IMR-90 (cell line): Measurements from ENCODE around the gene PPIA. TPM values are rescaled to one million over a fixed set of nuclear protein-coding genes. Genes with fewer than 3 reads are reported as not detected.

ENCODE experiments used
- ATAC-seq: fragments of 200-7000 bp; cut with Tn5 transposase; 2 replicates; pipeline ENCODE4 v1.9.1; 2020; ENCODE audit warnings: low read depth, mild to moderate bottlenecking, moderate library complexity
- BruUV-seq: library from RNA; stranded (reverse); fragments of 400-500 nt; replicated peaks from 2 replicates; lab custom pipeline; 2021; lab: Mats Ljungman, UMichigan
- CTCF ChIA-PET: fragments of 300-600 bp; formaldehyde crosslinking; extraction: SDS; loops from one replicate; lab custom pipeline; 2021; ENCODE audit warnings: antibody characterized with exemption; lab: Yijun Ruan, JAX
- POLR2A ChIA-PET: fragments of 300-600 bp; sonication (Branson Sonifier 250); formaldehyde crosslinking; loops from one replicate; lab custom pipeline; 2022; ENCODE audit warnings: antibody characterized with exemption; ENCODE audit not compliant: unreplicated experiment; lab: Charles Lee
- DNase-seq: peaks from one replicate; pipeline ENCODE4 v3.0.0; 2013
- H2AFZ ChIP-seq: replicated peaks from 2 replicates; pipeline ENCODE3; 2013; ENCODE audit warnings: low read length, mild to moderate bottlenecking; ENCODE audit not compliant: poor library complexity
- H2AK5ac ChIP-seq: 2 replicates; pipeline ENCODE4 v1.6.1; 2013; ENCODE audit warnings: low read depth, low read length, inconsistent platforms
- H2AK9ac ChIP-seq: replicated peaks from 2 replicates; pipeline ENCODE3; 2013; ENCODE audit warnings: mild to moderate bottlenecking, low read depth, low read length, moderate library complexity; ENCODE audit not compliant: poor library complexity
- H2BK120ac ChIP-seq: 2 replicates; pipeline ENCODE4 v1.6.1; 2013; ENCODE audit warnings: low read depth, low read length, inconsistent platforms
- H2BK15ac ChIP-seq: 3 replicates; pipeline ENCODE4 v1.6.1; 2013; ENCODE audit warnings: low read depth, low read length, inconsistent platforms
- H2BK20ac ChIP-seq: 2 replicates; pipeline ENCODE4 v1.6.1; 2013; ENCODE audit warnings: low read depth, mild to moderate bottlenecking, inconsistent platforms, low read length, moderate library complexity
- H2BK5ac ChIP-seq: 2 replicates; pipeline ENCODE4 v1.6.1; 2013; ENCODE audit warnings: mild to moderate bottlenecking, low read depth, low read length, inconsistent platforms; ENCODE audit not compliant: poor library complexity, severe bottlenecking
- H3K14ac ChIP-seq: replicated peaks from 2 replicates; pipeline ENCODE4 v1.6.1; 2013; ENCODE audit warnings: low read depth, low read length, inconsistent platforms
- H3K18ac ChIP-seq: 2 replicates; pipeline ENCODE4 v1.6.1; 2013; ENCODE audit warnings: low read depth, low read length, control low read depth
- H3K23ac ChIP-seq: 2 replicates; pipeline ENCODE4 v1.6.1; 2013; ENCODE audit warnings: low read depth, low read length, inconsistent platforms
- H3K27ac ChIP-seq: 2 replicates; pipeline ENCODE4 v1.5.1; 2013; ENCODE audit warnings: mild to moderate bottlenecking, control low read depth, low read length; ENCODE audit not compliant: insufficient read depth
- H3K27me3 ChIP-seq: 2 replicates; pipeline ENCODE4 v1.6.1; 2013; ENCODE audit warnings: low read length; ENCODE audit not compliant: control insufficient read depth, insufficient read depth
- H3K36me3 ChIP-seq: 2 replicates; pipeline ENCODE4 v1.6.1; 2013; ENCODE audit warnings: low read length, mixed read lengths; ENCODE audit not compliant: control insufficient read depth, insufficient read depth
- H3K4ac ChIP-seq: 2 replicates; pipeline ENCODE4 v1.6.1; 2013; ENCODE audit warnings: low read depth, low read length, inconsistent platforms
- H3K4me1 ChIP-seq: 2 replicates; pipeline ENCODE4 v1.6.1; 2013; ENCODE audit warnings: low read length, mixed read lengths; ENCODE audit not compliant: control insufficient read depth, insufficient read depth
- H3K4me2 ChIP-seq: 2 replicates; pipeline ENCODE4 v1.6.1; 2013; ENCODE audit warnings: low read depth, mild to moderate bottlenecking, control low read depth, low read length, moderate library complexity
- H3K4me3 ChIP-seq: 2 replicates; pipeline ENCODE4 v1.5.1; 2013; ENCODE audit warnings: low read depth, mild to moderate bottlenecking, control low read depth, low read length, moderate library complexity; ENCODE audit not compliant: insufficient read depth
- H3K56ac ChIP-seq: 2 replicates; pipeline ENCODE4 v1.6.1; 2013; ENCODE audit warnings: low read length, inconsistent platforms; ENCODE audit not compliant: insufficient read depth; ENCODE audit errors: extremely low read depth
- H3K79me1 ChIP-seq, 2 experiments: 2 replicates each; pipeline ENCODE4 v1.6.1; 2013; ENCODE audit warnings: low read length in 2 of 2, inconsistent platforms in 1 of 2, low read depth in 1 of 2
- H3K9ac ChIP-seq: 2 replicates; pipeline ENCODE4 v1.6.1; 2013; ENCODE audit warnings: low read depth, low read length, control low read depth
- H3K9me1 ChIP-seq: 2 replicates; pipeline ENCODE4 v1.6.1; 2013; ENCODE audit warnings: low read length, inconsistent platforms; ENCODE audit not compliant: insufficient read depth
- H3K9me3 ChIP-seq: 2 replicates; pipeline ENCODE4 v1.6.1; 2013; ENCODE audit warnings: low read length; ENCODE audit not compliant: control insufficient read depth, insufficient read depth
- H4K20me1 ChIP-seq: 2 replicates; pipeline ENCODE4 v1.6.1; 2013; ENCODE audit warnings: low read length, inconsistent platforms; ENCODE audit not compliant: insufficient read depth
- H4K5ac ChIP-seq: 2 replicates; pipeline ENCODE4 v1.6.1; 2013; ENCODE audit warnings: mild to moderate bottlenecking, low read depth, low read length, control low read depth
- H4K8ac ChIP-seq, 2 experiments: 2 replicates each; pipeline ENCODE4 v1.6.1; 2013; ENCODE audit warnings: low read depth in 2 of 2, low read length in 2 of 2, control low read depth in 1 of 2, inconsistent platforms in 1 of 2
- H4K91ac ChIP-seq: 2 replicates; pipeline ENCODE4 v1.6.1; 2013; ENCODE audit warnings: low read depth, low read length, inconsistent platforms; ENCODE audit not compliant: insufficient read depth
- BHLHE40 ChIP-seq: fragments of 150-350 bp; IDR thresholded peaks from 2 replicates; pipeline ENCODE4 v1.6.1; 2016; ENCODE audit warnings: mild to moderate bottlenecking, low read depth, low read length
- CEBPB ChIP-seq: IDR thresholded peaks from 2 replicates; pipeline ENCODE4 v1.6.1; 2012; ENCODE audit warnings: low read depth, low read length, improper control_type of control experiment
- CHD1 ChIP-seq: IDR thresholded peaks from 2 replicates; pipeline ENCODE4 v1.6.1; 2012; ENCODE audit warnings: low read depth, low read length, improper control_type of control experiment
- MAFK ChIP-seq: IDR thresholded peaks from 2 replicates; pipeline ENCODE4 v1.6.1; 2012; ENCODE audit warnings: low read depth, low read length, improper control_type of control experiment
- MXI1 ChIP-seq: IDR thresholded peaks from 2 replicates; pipeline ENCODE4 v1.6.1; 2012; ENCODE audit warnings: low read depth, mild to moderate bottlenecking, low read length, moderate library complexity, borderline replicate concordance
- NFE2L2 ChIP-seq: fragments of 150-350 bp; IDR thresholded peaks from 2 replicates; pipeline ENCODE4 v1.6.1; 2016; ENCODE audit warnings: low read depth, mild to moderate bottlenecking, low read length
- POLR2A ChIP-seq: IDR thresholded peaks from 2 replicates; pipeline ENCODE4 v1.6.1; 2012; ENCODE audit warnings: mild to moderate bottlenecking, low read depth, low read length
- RAD21 ChIP-seq: IDR thresholded peaks from 2 replicates; pipeline ENCODE4 v1.6.1; 2012; ENCODE audit warnings: low read length, improper control_type of control experiment
- RCOR1 ChIP-seq: IDR thresholded peaks from 2 replicates; pipeline ENCODE4 v1.6.1; 2012; ENCODE audit warnings: mild to moderate bottlenecking, low read length, improper control_type of control experiment; ENCODE audit not compliant: insufficient replicate concordance
- RFX5 ChIP-seq: IDR thresholded peaks from 2 replicates; pipeline ENCODE4 v1.8.0; 2012; ENCODE audit warnings: low read depth, mild to moderate bottlenecking, low read length, moderate library complexity
- SMC3 ChIP-seq: fragments of 150-350 bp; IDR thresholded peaks from 2 replicates; pipeline ENCODE4 v1.6.1; 2016; ENCODE audit warnings: low read depth, mild to moderate bottlenecking, antibody characterized with exemption, low read length, moderate library complexity
- WGBS, 2 experiments: methylation state at CpG; one replicate each; pipeline versions ENCODE4 v1.1.5 to v1.1.7; 2013; ENCODE audit warnings: missing lambda C conversion rate in 2 of 2; ENCODE audit not compliant: insufficient read length in 1 of 2; ENCODE audit errors: extremely low coverage in 2 of 2; 5-methylcytosine and 5-hydroxymethylcytosine counted together
- dilution Hi-C: fragments of 300-500 bp; cut with HindIII; formaldehyde crosslinking; loops from one replicate; pipeline ENCODE4 v1.14.3; 2018; ENCODE audit warnings: low sequenced_read_pairs; ENCODE audit not compliant: unreplicated experiment
- in situ Hi-C: fragments of 300-500 bp; cut with MboI; formaldehyde crosslinking; loops from 3 replicates; pipeline ENCODE4 v1.14.3; 2019; ENCODE audit warnings: low sequenced_read_pairs, inconsistent platforms, mixed read lengths
- intact Hi-C: fragments of 100-400 bp; cut with micrococcal nuclease; formaldehyde crosslinking; loops from 2 replicates; pipeline ENCODE4 v1.10.0; 2022
- polyA plus RNA-seq, 3 experiments: library from polyadenylated mRNA; depleted of rRNA; stranded (reverse); fragments of >200 nt; gene quantifications; 2 replicates each; pipeline ENCODE4 v1.2.3, GENCODE V29; 2012; ENCODE audit warnings: low replicate concordance in 1 of 3
- total RNA-seq: library from RNA; depleted of rRNA; stranded (reverse); fragments of >200 nt; gene quantifications from 2 replicates; pipeline ENCODE4 v1.2.3, GENCODE V29; 2012
- TF ChIP-seq, protein P1 (sequence below): conservative IDR thresholded peaks from 2 replicates; pipeline ENCODE4 v1.5.1; 2012; ENCODE audit warnings: mild to moderate bottlenecking, low read depth, low read length, improper control_type of control experiment
- TF ChIP-seq, protein P2 (sequence below): fragments of 150-350 bp; IDR thresholded peaks from 2 replicates; pipeline ENCODE4 v1.6.1; 2016; ENCODE audit warnings: low read depth, mild to moderate bottlenecking, low read length, moderate library complexity, borderline replicate concordance
- TF ChIP-seq, protein P3 (sequence below): fragments of 150-350 bp; IDR thresholded peaks from 2 replicates; pipeline ENCODE4 v1.6.1; 2017; ENCODE audit warnings: mild to moderate bottlenecking, antibody characterized with exemption, low read length, low read depth

PPIA gene
- total and polyA plus RNA-seq, 2 of the 4 experiments (the other 2 are of a cell fraction) = 3,396 to 4,883 TPM

DNA sequence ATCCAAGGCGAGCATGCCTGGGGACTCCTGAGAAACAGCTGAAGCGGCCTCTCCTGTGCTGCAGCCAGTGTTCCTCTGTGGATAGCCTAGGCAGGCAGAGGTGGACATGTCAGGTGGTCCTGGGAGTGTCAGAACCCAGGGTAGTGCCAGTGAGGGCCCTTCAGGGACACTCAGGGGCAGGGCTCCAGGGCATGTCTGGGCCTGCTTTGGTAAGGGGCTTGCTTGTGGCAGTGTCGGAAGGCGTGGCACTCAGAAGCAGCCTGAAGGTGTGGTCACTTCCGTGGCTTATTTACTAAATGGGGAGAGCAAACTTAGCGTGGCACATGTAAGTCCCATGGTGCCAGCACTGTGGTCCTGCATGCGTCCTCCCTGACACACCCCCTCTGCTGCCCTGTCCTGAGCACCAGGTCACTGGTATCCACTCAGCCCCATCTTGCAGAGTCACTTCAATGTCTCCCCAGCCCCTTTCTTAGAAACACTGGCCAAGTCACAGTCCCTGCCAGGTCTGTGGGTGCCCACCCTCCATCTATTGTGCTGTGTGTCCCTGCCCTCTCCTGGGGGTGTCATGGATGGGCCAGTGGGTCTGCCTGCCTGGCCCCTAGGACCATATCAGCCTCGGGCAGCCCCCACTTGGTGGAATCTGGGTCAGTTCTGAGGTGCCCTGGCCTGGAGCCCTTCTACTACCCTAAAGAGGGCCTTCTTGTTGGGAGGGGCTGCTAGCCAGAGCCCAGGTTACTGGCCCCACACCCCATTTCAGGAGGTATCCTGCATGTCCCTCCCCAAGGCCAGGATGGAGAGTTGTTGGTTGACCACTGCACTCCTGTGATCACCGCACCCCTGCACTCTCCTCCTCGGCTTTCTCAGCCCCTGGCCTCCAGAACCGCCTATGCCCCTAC is 41.4 kb upstream of the PPIA start:
- Histone ChIP-seq H3K4me1 (peaks cover 22% of the 10 kb centered on the region), H3K4ac (peak overlapping the region; percentile 22; the same call in 1 of the 2 replicates), H3K36me3 (peaks cover 33% of the 10 kb centered on the region), H4K91ac (0 out of 2 replicates have a peak overlapping the region, but pooled peaks have one; percentile 5), H4K5ac (no peak overlapping the region), H3K18ac (no peak overlapping the region), H4K20me1 (peaks cover 37% of the 10 kb centered on the region), H3K4me3 (no peak overlapping the region), H4K8ac (0 out of 4 replicates have a peak overlapping the region, but pooled peaks of 1 of the 2 experiments have one; percentile 10), H3K14ac (no peak overlapping the region), H2AK9ac (peak overlapping the region; percentile 51), H2BK15ac (no peak overlapping the region), H2AK5ac (0 out of 2 replicates have a peak overlapping the region, but pooled peaks have one; percentile 62), H3K4me2 (no peak overlapping the region), H3K27me3 (no peaks in the 10 kb centered on the region), H2BK5ac (peak overlapping the region; percentile 7), H3K56ac (no peak overlapping the region), H3K27ac (no peak overlapping the region), H3K23ac (no peak overlapping the region; the same call in 1 of the 2 replicates), H2BK20ac (no peak overlapping the region), H3K79me1 (peaks cover 27 to 80% of the 10 kb centered on the region in 2 experiments), H3K9me3 (no peaks in the 10 kb centered on the region), H2AFZ (peak overlapping the region; percentile 46), H3K9ac (no peak overlapping the region), H2BK120ac (no peak overlapping the region), H3K9me1 (peaks cover 12% of the 10 kb centered on the region)
- 98% methylated on average over 6 of the region's 11 CpGs; no CpG with 5 or more reads in 1 of the 2 experiments for WGBS, 2 experiments
- dilution Hi-C loops = no loop called here
- DNase-seq (no peak), ATAC-seq (no peak)
- in situ Hi-C loops = no loop called here
- intact Hi-C loops = loop anchor here (5.0 kb wide), 1 partner anchor 168 kb away; no protein-coding TSS in a partner anchor
- TF ChIP-seq NFE2L2 = no peak
- TF ChIP-seq SMC3 = no peak
- no peak for TF ChIP-seq RAD21
- TF ChIP-seq CEBPB = no peak
- no peak for TF ChIP-seq RFX5
- TF ChIP-seq MXI1 = no peak
- TF ChIP-seq, protein P1, sequence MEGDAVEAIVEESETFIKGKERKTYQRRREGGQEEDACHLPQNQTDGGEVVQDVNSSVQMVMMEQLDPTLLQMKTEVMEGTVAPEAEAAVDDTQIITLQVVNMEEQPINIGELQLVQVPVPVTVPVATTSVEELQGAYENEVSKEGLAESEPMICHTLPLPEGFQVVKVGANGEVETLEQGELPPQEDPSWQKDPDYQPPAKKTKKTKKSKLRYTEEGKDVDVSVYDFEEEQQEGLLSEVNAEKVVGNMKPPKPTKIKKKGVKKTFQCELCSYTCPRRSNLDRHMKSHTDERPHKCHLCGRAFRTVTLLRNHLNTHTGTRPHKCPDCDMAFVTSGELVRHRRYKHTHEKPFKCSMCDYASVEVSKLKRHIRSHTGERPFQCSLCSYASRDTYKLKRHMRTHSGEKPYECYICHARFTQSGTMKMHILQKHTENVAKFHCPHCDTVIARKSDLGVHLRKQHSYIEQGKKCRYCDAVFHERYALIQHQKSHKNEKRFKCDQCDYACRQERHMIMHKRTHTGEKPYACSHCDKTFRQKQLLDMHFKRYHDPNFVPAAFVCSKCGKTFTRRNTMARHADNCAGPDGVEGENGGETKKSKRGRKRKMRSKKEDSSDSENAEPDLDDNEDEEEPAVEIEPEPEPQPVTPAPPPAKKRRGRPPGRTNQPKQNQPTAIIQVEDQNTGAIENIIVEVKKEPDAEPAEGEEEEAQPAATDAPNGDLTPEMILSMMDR = no peak
- no peak for TF ChIP-seq MAFK
- no peak for TF ChIP-seq POLR2A
- TF ChIP-seq, protein P2, sequence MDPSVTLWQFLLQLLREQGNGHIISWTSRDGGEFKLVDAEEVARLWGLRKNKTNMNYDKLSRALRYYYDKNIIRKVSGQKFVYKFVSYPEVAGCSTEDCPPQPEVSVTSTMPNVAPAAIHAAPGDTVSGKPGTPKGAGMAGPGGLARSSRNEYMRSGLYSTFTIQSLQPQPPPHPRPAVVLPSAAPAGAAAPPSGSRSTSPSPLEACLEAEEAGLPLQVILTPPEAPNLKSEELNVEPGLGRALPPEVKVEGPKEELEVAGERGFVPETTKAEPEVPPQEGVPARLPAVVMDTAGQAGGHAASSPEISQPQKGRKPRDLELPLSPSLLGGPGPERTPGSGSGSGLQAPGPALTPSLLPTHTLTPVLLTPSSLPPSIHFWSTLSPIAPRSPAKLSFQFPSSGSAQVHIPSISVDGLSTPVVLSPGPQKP = no peak
- no peak for TF ChIP-seq BHLHE40
- TF ChIP-seq, protein P3, sequence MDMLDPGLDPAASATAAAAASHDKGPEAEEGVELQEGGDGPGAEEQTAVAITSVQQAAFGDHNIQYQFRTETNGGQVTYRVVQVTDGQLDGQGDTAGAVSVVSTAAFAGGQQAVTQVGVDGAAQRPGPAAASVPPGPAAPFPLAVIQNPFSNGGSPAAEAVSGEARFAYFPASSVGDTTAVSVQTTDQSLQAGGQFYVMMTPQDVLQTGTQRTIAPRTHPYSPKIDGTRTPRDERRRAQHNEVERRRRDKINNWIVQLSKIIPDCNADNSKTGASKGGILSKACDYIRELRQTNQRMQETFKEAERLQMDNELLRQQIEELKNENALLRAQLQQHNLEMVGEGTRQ = no peak
- TF ChIP-seq CHD1 = no peak
- no peak for TF ChIP-seq RCOR1
- BruUV-seq = no TSS peak
- ChIA-PET POLR2A (no interaction called here), CTCF (no interaction called here)
